ENCODE measurements around the gene ACKR1.
A peak's percentile ranks its signal among the peaks of the same experiment; 100 is the strongest.

Gene ACKR1

GRCh38 chr1:159187647-159188374 lies 16.9 kb upstream of the ACKR1 start:
- DNase-seq: no peak

GRCh38 chr1:159188375-159188788 lies 16.3 kb upstream of the ACKR1 start:
- DNase-seq: peak; percentile 30

- no peak for DNase-seq
Measured at GRCh38 chr1:159190441-159190840, 14.2 kb upstream of the ACKR1 start.

GRCh38 chr1:159196543-159196942 lies 8.1 kb upstream of the ACKR1 start:
- DNase-seq: no peak

GRCh38 chr1:159197561-159198557 lies 6.8 kb upstream of the ACKR1 start:
- peak; percentile 74 for DNase-seq

- no peak for DNase-seq
Measured at GRCh38 chr1:159199901-159200300, 4.8 kb upstream of the ACKR1 start.

GRCh38 chr1:159200769-159201168 lies 3.9 kb upstream of the ACKR1 start:
- no peak for DNase-seq

- no peak for DNase-seq
Measured at GRCh38 chr1:159201642-159202041, 3.0 kb upstream of the ACKR1 start.

GRCh38 chr1:159203610-159204009 lies 1.1 kb upstream of the ACKR1 start:
- DNase-seq: no peak

- DNase-seq: no peak
Measured at GRCh38 chr1:159205225-159205624, 550 bp downstream of the ACKR1 start.

- no peak for DNase-seq
Measured at GRCh38 chr1:159206110-159206509, 1.4 kb downstream of the ACKR1 start.

GRCh38 chr1:159207080-159207479 lies 2.4 kb downstream of the ACKR1 start:
- no peak for DNase-seq

GRCh38 chr1:159207774-159208173 lies 3.1 kb downstream of the ACKR1 start:
- no peak for DNase-seq

- no peak for DNase-seq
Measured at GRCh38 chr1:159208175-159208825, 3.6 kb downstream of the ACKR1 start.

- no peak for DNase-seq
Measured at GRCh38 chr1:159209061-159209460, 4.4 kb downstream of the ACKR1 start.

GRCh38 chr1:159211331-159212136 lies 6.9 kb downstream of the ACKR1 start:
- DNase-seq: peak; percentile 14

- DNase-seq: no peak
Measured at GRCh38 chr1:159212596-159212995, 7.9 kb downstream of the ACKR1 start.

- DNase-seq: peak; percentile 30
Measured at GRCh38 chr1:159214149-159214760, 9.6 kb downstream of the ACKR1 start.

GRCh38 chr1:159218649-159219636 lies 14.3 kb downstream of the ACKR1 start:
- DNase-seq: no peak

- no peak for DNase-seq
Measured at GRCh38 chr1:159222075-159222865, 17.6 kb downstream of the ACKR1 start.

Data from fibroblast of skin of scalp (primary cell).